ENCODE data around the gene SORCS2.

GRCh38 chr4:7200801-7201200 is 8.5 kb downstream of the SORCS2 start:
- TF ChIP-seq CTCF (IDR thresholded peaks at IDR 0.05): no peak
- TF ChIP-seq POLR2A (IDR thresholded peaks at IDR 0.05): no peak
- TF ChIP-seq POLR2AphosphoS5 (IDR thresholded peaks at IDR 0.05): no peak

Measured in prostate gland (tissue), 2 donors.